NCI-H1694 (cell line): Measurements from ENCODE around the gene ZNF740.
"Not testable (repeated sequence)": the region's sequence is repeated elsewhere in the genome, so short reads cannot be mapped to it uniquely, and the experiment has no call there.

Experiments used
- DNase-seq: peaks from one replicate; lab custom pipeline; 2025; lab: John Stamatoyannopoulos, UW

The ZNF740 gene

DNA sequence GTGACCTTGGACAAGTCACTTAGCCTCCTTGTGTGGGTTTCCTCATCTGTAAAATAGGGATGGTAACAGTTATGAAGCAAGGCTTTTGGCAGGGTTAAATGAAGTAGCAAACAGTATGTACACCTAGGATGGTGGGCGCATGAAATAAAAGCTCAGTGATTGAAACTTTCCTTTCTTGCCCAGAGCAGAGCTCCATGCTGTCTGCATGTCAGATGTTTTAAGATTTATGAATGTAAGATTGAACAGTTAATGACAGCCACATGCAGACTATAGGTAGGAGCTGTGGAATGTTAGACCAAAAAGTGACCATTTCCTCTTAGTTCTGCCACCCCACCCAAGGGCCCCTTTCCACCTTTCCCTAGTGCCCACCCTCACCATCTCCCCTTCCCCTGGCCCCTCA is 14.5 kb downstream of the ZNF740 start:
- DNase-seq, result no peak

DNA sequence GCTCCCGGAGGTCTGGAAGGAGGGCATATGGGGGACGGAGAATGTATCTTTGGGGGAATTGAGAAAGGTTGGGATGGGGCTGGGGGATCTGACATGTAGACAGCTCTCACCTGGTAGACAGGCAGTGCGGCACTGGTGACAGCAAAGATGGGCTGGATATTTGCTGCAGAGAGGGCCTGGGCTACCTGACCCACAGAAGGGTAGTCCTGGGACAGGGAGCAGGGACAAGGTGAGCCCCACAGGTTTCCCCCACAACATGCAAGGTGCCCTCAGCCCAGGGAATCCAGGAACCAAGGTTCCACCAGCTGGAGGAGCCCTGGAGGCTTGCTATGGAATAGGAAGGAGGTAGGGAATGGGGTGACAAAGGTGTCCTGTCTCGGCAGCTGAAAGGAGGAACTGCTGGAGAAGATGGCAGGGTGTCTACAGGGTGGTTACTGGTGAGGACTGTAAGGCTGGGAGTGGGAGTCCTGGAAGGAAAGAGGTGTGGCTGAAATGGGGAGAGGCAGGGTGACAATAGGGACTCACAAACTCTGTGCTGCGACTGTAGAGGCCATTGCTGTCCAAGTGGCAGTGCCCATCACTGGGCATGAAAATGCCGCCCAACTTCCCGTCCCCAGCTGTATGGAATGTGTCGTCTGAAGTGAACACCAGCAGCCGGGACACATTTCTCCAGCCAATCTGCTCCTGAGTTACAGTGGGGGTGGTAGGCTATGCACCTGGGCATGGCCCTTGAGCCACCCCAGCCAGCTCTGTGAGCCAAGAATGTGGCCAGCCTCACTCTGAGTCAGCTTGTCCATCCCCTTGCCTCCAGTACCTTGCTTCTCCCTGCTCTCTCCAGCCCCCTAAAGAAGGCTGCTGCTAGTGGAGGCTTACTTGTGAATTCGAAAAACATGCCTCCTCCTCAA is 15.2 kb downstream of the ZNF740 start:
- no peak for DNase-seq

DNA sequence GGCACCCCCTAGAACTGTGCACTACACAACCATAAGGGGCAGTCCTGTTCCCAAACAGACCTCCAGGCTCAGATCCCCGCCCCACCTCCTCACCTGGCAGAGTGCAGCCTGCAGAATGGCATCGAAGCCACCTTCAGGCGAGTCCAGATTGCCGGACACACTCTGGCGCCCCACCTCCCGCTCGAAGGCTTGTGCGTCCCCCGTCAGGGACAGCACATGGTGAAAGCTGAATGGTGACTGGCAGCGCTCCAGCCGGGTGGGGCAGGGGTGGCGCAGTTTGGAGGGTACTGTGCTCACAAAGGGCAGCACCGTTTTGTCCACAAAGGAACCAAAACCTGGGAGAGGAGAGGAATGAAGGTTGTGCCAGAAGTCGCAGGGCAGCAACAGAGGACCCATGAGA is 16.0 kb downstream of the ZNF740 start:
- no peak for DNase-seq

DNA sequence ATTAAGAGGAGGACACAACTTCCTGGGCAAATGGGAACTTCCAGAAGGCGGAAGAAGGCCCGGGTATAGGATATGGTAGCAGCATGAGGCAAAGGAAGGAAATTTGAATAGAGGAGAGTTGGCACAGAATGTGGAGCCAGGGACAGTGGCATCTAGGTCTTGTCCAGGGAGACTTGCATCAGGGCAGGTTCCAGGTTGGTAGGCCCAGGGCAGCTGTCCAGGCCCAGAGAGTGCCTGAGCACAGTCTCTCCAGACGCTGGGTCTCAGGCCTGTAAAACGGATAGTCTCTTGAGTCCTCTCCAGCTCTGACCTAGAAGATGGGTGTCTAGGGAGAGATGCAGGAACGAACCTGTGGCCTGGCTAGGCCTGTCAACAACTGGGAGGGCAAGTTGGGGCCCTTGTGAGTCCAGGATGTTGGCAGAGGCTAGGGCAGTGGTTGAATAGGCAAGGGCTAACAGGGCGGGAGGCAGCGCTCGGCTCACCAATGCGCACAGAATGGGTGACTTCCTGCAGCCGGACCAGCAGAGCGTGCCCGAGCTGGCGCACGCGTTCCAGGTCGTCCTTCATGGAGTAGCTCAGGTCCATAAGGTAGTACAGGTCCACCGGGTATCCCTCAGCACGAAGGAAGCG is 16.6 kb downstream of the ZNF740 start:
- DNase-seq, result no peak

DNA sequence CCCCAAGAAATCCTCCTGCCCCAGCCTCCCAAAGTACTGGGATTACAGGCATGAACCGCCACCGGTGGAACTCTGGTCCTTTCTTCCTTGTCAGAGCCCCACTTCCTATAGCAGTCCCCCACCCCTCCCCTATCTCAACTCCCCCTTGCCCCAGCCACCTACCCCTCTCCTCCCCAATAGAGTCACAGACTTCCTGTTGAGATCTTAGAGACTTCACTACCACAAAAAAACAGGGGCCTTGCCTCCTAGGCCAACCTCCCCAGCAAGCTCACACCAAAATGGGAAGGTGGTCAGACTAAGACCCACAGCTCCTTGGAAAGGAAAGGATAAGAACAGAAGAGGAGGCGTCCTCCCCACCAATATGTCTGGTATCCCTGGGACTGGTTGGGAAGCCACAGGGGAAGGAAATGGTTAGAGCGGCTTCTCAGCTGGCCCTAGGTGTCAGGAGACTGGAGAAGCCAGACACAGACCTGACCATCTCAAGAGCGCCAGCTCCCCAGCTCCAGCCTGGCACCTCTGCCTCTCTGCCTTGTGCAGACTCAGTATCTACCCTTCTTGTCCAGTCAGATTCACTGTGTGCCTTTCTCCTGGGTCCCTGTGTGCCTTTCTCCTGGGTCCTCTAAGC is 18.1 kb downstream of the ZNF740 start:
- DNase-seq, result no peak

DNA sequence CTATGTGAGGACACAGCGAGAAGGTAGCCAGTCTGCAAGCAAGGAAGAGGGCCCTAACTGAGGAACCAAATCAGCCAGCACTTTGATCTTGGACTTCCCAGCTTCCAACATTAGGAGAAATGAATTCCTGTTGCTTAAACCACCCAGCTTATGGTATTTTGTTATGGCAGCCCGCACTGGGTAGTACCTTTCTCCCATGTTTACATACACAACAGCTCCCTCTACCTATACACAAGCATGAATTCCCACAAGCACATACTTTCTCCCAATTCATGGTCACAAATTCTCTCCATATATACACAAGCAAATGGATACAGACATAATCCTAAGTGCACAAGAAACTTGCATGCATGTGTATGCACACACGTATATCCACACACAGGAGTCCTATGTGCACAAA is 19.2 kb downstream of the ZNF740 start:
- no peak for DNase-seq

DNA sequence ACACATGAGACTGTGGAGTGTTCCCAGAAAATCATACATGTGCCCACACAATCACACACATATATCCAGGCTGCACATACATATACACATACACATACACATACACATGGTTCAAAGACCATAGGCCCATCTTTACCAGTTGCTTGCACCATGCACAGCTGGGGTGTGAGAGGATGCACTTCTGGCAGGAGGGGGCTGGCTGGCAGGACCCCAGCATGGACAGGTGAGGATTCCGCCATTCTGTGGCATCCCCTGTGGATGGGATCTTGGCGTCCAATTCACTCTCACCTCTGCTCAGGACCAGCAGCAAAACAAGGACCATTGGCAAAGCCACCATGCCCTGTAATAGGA is 19.6 kb downstream of the ZNF740 start:
- no peak for DNase-seq

DNA sequence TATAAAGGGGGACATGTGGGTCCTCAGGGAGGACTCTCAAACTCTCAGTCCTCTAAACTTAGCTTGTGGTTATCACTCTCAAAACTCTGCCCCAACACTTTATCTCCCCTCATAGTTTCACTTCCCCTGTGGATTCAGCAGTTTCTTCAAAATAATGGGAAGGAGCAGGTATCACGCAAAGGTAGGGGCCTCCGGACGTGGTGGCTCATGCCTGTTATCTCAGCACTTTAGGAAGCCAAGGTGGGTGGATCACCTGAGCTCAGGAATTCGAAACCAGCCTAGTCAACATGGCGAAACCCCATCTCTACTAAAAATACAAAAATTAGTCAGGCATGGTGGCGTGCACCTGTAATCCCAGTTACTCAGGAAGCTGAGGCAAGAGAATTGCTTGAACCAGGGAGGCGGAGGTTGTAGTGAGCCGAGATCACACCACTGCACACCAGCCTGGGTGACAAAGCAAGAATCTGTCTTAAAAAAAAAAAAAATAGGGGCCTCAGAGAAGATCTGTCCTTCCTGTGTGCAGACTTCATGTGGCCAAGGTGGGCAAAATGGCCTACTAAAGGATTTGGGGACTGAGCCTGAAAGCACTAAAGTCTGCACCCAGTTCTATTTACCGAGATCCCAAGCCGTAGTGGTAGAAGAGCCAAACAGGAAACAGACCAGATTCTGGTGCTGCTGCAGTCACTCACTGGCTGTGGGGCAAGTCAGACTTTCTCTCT is 20.1 kb downstream of the ZNF740 start:
- no peak for DNase-seq

DNA sequence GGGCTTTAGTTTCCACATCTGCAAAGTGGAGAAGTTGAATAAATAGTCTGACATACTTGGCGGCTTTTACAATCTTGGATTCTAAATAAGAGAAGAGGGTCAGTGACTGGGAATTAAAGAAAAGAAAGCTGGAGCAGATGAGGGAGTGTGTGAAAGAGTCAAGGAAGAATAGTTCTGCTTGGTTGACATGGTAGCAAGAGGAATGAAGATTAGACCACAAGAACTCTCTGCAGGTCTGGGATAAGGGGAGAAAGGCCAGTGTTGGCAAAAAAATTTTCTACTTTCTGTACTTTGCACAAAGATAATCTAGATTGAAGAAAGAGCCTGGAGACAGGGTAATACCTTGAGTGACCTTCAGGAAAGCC is 20.6 kb downstream of the ZNF740 start:
- DNase-seq, result no peak

DNA sequence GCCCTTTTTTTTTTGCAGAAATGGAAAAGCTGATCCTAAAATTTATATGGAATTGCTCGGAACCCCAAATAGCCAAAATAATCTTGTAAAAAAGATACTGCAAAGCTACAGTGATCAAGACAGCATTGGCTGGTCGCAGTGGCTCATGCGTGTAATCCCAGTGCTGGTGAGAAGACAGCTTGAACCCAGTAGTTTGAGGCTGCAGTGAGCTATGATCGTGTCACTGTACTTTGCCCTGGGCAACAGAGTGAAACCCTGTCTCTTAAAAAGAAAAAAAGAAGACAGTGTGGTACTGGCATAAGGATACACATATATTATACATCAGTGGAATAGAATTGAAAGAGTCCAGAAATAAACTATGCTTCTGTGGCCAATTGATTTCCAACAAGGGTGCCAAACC is 21.1 kb downstream of the ZNF740 start:
- no peak for DNase-seq

DNA sequence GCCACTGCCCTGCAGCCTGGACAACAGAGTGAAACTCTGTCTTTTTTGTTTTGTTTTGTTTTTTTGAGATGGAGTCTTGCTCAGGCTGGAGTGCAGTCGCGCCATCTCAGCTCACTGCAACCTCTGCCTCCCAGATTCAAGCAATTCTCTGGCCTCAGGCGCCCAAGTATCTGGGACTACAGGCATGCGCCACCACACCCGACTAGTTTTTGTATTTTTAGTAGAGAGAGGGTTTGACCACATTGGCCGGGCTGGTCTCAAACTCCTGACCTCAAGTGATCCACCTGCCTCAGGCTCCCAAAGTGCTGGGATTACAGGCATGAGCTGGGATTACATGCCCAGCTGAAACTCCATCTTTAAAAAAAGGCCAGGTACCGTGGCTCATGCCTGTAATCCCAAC is 21.8 kb downstream of the ZNF740 start:
- DNase-seq, result not testable (repeated sequence)

DNA sequence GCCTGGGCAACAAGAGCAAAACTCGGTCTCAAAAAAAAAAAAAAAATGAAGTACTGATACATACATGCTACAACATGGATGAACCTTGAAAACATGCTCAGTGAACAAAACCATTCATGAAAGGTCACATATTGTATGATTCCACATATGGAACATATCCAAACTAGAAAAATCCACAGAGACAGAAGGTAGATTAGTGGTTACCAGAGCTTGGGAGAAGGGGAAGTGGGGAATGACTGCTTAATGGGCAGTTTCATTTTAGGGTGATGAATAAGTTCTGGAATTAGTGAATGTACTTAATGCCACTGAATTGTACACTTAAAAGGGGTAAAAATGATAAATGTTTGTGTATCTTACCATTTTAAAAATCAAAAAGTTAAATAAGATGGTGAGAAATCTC is 23.8 kb downstream of the ZNF740 start:
- DNase-seq, result no peak

DNA sequence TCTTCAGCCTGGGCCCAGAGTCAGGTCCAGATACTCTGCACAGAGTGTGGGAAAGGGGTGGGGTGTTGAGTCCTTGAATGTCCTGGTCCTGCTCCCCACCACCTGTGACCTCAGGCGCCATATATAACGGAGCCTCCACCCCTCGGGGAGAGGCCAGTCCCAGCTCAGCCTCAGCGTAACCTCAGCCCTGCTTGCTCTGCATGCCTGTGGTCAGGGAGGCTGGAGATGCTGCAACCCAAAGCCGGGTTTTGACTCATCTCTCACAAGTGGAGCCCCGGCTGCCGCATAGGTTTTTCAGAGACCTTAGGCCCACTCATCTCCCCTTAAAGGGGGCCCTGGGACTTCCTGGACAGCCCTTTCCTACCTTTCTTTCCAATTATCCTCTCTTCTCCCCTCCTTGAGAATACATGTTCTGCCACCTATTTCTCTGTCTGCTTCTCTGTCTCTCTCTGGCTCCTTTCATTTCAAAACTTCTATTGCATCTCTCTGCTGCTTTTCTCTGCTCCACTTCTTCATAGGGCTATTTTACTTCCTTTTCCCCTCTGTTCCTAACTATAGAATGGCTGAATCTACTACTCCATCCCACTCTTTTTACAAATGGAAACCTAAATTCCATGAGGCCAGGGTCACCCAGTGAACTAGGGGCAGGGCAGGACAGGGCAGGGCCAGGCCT is 25.4 kb downstream of the ZNF740 start:
- no peak for DNase-seq

DNA sequence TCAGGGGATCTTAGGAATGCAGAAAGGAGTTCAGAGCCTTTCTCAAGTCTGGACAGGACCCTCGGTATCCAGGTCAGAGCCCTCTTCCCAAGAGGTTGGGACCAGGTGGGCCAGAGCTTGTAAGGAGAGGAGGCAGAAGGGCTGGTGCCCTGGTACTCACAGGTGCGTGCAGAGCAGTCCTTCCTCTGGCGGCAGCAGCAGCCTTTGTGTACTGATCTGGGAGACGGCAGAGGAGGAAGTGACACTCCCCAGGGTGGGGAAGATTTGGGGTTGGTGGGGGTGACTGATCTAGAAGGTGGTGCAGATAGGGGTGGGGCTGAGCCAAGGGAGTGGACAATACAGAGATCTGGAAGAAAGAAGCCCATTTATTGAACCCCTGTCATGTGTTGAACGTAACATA is 26.5 kb downstream of the ZNF740 start, which contains the start of gene ITGB7:
TSS of gene ITGB7 (minus strand) at position 210 of the 400 bp plus-strand sequence. CDS start 6,808 bp downstream, outside the sequence.
- DNase-seq, result no peak

DNA sequence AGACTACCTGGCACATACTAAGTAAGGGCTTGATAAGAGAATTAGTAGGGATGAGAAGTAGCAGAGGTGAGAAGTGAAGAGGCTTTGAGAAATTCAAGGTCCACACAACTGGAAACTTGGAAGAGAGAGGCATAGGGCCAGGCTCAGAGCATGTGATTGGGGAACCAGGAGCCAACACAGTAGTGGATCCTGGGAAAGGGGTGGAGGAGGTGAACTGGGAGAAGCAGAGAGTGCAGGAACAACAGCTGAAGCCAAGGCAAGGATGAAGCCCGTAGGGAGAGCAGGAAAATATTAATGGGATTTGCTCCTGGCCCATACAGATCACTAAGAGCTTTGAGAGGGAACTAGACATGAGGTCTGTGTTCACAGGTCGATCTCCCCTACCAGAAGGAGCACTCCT is 27.9 kb downstream of the ZNF740 start:
- no peak for DNase-seq

DNA sequence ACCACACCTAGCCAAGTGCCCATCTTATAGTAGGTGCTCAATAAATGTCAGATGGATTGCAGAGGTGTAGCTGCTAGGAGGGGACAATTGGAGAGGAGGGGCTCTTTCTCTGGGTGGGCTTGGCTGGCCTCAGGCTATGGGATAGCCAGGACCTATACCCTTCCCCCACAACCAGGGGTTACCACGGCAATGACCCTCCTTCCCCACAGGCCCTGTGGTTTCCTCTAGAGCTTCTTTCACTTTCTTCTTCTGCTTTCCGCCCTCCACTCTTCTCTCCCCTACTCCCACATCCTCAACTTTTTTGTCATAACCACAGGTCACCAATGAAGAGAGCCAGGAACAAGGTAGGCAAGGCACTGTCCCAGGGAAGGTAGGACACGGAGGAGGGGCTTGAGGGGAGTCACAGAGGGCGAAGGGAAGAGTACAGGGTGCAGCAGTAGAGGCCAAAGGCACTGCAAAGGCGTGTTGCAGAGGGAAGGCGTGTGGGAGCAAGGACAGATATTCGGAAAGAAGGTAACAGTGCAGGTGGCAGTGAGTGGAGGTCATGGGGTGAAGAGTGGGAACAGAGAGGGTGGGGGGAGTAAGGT is 28.4 kb downstream of the ZNF740 start:
- no peak for DNase-seq

DNA sequence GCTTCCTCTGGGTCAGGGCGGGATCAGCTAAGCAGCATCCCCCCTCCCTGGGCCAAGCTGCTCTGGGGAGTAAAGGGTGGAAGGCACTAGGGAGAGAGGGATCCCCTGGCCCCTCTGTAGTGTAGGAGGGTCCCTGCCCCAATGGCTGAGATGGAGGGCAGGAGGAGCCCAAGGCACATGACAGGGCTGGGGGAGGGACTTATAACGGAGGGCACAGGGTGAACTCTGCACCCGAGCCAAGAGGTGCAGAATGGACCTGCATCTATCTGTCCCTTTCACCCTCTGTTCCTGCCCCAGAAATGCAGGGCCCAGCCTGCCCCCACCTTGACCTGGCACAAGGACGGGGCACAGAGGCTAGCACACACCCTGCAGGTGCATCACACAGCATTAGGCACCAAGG is 30.3 kb downstream of the ZNF740 start:
- DNase-seq, result no peak

DNA sequence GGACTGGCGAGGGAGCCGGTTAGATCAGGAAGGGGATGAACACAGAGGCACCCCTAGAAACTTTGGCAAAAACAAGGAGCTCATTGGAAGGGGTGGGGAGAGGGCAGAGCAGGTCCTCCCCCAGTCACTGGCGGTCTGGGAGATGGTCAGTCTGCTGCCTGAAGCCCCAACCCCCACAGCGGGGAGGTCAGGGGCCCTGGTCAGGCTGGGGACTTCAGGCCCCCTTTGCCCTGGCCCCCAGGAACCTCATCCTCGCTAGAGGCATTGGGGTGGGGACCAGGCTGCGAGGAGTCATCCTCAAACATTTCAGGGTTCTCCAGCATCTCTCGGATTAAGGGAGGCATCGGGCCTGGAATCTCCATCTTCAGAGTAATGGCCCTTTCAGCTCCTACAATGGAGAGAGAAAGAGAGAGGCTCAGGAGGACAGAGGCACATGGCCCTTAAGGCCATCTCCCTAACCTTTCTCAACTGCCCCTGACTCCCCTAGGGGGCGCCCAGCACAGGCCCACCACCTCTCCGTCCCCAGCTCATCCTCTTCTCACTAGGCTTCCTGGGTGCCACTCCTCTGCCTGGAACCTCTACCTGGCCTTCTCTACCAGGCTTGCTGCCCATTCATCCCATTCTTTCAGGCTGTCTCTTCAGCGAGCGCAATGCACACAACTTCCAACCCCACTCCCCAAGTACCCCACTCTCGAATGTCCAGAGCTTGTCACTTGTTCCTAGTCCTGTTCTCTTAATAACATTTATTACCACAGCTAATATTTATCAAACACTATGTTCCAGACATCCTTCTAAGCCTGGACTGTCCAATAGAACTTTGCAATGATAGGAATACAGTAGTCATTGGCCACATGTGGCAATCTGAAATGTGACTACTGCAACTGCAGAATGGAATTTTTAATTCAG is 31.2 kb downstream of the ZNF740 start:
- DNase-seq, result no peak

DNA sequence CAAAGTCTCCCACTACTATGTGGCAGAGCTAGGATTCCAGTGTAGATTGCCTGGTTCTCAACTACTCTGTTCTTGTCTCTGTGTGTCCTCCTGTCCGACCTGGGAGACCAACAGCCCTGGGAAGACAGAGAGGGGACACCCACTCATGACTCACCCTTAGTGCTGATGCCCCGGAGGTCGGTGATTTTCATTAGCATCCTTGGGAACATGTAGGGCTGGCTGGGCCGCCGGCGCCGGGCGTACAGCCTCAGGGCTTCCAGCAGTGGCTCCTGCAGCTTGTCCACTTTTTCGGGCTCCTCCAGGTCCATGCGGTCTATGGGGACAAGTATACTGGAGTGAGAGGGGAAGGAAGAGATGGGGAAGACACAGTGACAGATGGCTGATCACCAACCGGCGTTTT is 32.4 kb downstream of the ZNF740 start:
- DNase-seq, result no peak

DNA sequence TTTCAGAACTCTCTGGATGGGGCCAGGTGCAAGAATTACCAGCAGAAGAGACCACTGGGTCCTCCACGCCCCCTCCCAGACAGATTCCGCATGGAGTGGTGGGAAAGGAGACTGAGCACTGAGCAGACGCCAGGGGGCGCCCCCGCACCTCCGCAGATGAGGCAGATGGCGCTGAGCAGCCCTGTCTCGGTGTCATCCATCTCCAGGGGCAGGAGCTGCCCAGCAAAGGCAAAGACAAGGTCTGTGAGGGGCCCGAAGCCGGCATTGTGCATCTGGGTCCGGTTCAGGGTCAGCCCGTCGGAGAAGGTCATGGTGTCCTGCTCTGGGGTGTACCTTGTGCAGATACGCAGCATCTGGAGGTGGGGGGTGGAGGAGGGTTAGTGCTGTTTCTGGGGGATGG is 32.8 kb downstream of the ZNF740 start:
- DNase-seq, result peak; percentile 57

DNA sequence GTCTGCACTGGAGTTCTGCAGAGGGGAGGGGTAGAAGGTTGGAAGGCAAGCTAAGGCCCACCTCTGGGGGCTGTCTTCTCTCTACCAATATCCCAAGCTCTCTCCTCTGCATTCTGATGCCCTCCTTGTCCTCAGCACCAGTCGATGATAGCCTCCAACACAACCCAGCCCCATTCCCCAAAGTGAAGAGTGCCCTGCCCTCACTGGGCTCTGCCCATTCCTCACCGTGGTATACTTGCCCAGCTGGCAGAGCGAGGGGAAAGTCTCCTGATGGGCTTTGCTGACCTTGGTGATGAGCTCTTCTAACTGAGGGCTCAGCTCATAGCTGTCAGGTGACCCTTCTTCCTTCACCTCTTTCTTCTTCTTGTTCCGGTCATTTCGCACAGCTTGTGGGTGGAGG is 33.7 kb downstream of the ZNF740 start:
- DNase-seq, result no peak
